HG03066 (cell line): Measurements from ENCODE around the gene PKMYT1.

Source experiments
- ATAC-seq: cut with Tn5 transposase; IDR thresholded peaks from one replicate; pipeline ENCODE4 v1.9.1; 2021; ENCODE audit warnings: low read depth; ENCODE audit not compliant: unreplicated experiment

The PKMYT1 gene

DNA sequence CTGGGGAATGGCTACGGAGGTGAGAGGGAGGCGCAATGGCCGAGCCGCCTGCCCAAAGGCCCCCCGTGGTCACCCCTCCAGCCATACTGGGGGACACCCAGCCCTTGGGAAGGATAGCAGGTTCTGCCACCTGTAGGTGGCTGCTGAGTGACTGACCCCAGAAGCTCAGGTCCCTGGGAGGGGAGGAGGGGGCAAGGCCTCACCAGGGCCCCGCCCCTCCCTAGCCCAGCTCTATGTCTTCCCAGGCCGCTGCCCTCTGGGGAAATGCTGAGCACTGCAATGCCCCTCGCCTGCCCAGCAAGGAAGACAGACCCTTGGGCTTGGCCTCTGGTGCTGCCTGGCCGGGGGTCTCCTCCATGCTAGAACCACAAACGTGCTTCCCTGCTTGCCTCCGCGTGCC, 21.1 kb upstream of the PKMYT1 start:
- ATAC-seq = no peak

DNA sequence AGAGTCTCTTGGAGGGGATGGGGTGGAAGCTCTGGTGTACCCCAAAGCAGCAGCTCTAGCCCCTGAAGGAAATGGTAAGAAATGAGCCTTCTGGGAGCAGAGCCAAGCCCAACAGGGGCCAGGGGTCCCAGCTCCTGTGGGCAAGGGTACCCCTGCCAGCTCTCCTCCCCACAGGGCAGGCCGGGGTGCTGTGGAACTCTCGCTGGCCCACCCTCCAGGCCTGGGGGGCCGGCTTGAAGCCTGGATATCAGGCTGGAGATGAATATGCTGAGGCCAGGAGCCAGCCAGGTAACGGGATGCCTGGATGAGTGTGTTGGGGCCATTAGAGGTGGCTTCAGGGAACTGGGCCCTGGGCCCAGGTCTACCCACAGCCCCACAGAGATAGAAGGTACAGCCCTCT, 20.3 kb upstream of the PKMYT1 start:
- no peak for ATAC-seq

DNA sequence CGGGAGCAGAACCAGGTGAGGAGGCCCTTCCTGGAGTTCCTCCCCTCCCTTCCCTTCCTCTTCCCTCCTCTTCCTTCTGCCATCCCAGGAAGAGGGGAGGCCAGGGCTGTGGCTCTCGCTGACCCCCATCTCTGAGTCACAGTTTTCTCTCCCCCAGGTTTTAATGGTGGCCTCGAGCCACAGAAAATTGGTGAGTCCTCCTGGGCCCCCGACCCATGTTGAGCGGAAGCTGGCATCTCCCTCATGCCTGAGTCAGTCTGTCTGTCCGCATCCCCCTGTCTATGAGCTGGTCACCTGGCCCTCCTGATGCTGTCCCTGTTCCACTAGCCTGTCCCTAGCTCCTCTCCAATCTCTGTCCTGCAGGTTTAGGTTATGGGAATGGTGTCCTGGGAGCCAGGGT, 19.7 kb upstream of the PKMYT1 start:
- no peak for ATAC-seq

DNA sequence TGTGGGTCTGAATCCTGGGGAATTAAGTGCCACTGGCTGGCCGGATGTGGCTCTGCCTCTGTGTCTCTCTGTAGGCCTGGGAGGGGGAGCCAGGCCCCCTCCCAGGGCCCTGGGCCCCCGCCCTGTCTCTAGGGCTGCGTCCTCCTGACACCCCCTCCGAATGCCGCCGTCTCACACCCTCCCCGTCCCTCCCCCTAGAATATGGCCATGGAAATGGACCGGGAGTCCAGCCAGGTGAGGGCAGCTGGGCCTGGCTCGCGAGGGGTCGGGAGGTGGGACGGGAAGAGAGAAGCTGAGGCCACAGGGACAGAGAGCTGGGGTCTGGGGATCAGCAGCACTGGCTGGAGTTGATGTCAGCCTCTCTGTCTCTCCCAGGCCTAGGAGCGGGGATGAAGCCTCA, 16.1 kb upstream of the PKMYT1 start:
- no peak for ATAC-seq

DNA sequence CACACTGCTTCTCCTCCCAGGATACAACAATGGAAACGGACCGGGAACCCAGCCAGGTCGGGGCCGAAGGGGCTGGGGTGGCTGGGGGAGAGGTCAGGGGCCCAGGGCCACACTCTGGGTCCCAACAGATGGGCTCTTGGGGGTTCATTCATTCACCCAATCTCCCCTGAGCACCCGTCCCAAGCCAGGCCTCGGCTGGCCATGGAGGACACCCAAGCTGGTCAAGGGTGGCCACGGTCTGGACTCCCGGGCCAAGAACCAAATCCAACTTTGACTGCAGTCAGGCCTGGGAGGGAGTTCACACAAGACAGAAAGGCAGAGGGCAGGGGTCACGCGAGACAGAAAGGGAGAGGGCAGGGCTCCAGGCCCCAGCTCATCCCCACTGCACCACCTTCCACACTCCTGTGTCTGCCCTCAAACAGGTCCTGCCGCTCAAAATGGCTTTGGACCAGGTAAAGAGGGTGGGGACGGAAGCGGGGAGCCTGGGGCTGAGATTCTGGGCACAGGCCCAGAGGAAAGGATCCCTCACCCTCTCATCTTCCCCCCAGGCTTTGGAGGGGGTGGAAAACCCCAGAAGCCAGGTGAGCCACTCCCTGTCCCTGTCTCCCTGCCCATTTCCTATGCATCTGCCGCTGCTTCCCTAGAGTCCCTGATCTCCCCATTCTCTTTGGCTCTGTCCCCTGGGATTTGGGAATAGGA, 12.3 kb upstream of the PKMYT1 start:
- no peak for ATAC-seq

DNA sequence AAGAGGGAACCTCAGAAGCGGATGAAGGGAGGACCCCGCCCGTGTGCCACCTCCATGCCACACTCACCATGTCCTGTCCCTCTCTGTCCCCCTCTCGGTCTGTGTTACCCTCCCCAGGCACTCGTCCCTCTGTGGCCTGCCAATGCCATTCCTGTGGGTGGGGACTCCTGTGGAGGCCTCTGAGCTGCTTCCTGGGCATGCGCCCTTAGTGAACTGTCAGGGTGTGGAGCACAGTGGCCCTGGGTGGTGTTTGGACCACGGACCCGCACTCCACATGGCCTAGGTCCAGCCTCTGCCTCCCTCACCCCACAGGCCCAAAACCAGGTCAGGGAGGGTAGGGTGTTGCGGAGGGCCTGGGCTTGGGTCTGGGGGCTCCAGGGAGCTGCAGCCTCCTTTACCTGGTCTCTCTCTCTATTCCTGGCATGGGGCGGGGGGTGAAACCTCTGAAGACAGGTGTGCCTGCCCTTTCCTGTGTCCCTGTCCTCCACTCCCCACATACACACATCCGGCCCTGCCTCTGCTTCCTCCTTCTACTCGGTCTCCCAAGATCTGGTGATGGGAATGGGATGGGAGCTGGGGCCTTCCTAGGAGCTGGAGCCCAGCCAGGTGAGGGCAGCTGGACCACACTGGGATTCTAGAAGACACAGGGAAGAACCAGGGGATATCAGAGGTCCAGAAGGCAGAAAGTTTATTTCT, 11.5 kb upstream of the PKMYT1 start:
- no peak for ATAC-seq

DNA sequence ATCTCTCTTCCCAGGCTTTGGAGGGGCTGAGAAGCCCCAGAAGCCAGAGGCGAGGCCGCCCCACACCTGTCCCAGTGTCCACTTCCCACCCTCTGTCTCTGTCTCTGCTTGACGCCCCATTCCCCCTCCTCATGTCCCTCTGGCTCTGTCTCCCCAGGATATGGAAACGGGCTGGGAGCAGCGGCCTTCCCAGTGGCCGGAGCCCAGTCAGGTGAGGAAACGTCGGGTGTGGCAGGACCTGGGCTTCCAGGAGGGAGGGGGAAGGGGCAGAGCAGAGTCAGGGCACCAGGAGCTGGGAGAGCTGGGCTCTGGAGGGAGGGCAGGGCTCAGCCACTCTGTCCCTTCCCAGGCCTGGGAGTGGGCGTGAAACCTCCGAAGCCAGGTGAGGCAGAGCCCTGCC, 10.6 kb upstream of the PKMYT1 start:
- ATAC-seq = no peak

DNA sequence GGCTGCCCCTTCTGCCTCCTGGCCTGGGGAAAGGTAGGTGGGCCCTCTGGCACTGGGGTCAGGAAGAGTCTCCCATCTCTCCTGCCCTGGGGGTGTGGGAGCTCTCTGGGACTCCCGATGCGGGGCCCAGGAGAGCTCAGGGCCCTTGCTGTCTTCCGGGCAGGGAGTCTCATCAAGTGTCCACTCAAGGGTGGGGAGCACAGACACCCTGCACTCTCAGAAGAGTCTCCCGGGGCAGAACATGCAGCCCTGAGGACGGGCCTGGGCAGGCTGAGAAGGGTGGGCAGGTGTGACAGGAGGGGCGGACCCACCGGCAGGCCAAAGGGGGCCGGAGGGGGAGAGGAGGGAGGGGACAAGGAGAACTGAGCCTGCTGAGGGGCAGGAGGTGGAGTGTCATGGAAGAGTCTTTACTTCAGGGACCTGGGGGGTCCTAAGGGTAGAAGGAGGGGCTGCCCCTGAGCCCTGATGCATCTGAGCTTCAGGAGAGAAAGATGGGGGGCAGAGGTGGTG, 8.4 kb upstream of the PKMYT1 start:
- no peak for ATAC-seq

DNA sequence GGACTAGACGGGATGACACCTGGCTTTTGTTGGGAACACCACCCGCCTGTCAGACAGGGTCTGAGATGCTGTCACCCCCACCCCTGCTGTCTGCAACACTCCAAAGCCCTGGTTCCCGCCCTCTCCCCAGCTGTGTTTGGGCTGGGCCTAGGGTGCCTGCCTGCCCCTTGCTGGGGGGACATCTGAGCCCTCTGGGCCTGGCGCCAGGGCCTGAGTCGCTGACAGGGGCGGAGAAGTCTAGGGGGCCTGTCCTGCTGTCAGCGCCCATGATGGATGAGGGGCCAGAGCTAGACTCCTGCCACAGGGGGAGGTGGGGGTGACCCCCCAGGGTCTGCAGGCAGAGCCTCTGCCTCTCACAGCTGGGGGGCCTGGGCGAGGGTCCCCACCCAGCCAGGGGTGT, 7.6 kb upstream of the PKMYT1 start:
- no peak for ATAC-seq

DNA sequence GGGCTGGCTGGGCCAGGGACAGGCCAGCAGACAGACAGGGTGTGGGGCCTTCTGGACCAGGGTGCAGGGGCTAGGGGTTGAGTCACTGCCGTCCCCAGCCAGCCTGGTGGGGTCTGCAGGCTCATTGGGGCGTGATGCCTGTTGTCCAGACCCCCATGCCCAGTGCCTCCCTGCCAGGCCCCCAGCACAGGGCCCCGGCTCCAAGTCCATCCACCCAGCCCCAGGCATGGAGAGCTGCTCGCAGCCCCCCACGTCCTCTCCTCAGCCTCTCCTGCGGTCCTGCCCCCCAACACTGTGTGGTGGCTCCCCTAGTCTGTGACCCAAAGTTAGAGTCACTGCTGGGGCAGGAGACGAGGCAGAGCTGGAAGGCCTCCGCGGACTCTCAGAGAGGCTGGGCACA, 7.0 kb upstream of the PKMYT1 start:
- ATAC-seq = no peak

DNA sequence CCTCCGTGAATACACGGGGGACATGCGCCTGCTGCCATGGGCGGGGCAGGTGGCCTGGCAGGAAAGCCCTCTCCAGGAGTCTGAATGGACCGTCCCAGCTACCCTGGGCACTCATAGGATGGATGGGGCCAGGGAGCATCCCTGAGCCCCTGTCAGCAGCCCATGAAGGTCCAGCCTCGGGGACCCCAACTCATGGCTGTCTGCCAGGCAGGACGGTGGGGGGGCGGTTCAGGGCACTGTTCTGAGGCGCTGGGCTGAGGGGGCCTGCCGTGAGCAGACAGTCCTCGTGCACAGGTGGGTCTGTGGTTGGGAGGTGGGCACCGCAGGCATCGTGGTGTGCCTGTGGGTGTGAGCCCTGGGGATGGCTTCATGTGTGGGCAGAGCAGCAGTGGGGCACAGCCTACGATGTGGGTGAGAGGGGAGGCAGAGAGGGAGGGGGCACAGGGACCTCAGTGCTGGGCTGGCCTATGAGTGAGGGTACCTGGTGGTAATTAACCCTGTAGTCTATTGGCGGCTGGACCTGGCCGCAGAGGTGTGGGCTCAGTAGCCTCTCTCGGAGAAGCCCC, 6.5 kb upstream of the PKMYT1 start:
- ATAC-seq = no peak

DNA sequence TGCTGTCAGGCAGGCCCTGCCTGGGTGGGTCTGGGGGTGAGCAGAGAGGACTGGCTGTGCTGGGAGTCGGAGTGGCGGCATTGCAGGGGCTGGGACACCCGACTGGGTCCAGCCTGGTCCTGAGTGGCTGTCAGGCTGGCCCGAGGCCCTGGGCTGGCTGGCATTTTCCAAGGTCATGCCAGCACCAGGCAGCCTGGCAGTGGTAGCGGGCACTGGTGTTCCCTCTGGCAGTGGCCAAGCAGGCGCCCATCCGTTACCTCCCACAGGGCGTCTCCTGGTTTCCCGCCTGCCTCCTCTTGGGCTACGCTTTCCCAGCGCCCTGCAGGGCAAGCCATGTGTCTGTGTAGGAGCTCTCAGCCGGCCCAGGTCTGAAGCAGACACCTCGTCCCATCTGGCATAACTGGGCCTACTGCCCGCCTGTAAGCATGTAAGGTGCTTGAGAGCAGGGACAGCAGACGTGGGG, 5.7 kb upstream of the PKMYT1 start:
- ATAC-seq = no peak

DNA sequence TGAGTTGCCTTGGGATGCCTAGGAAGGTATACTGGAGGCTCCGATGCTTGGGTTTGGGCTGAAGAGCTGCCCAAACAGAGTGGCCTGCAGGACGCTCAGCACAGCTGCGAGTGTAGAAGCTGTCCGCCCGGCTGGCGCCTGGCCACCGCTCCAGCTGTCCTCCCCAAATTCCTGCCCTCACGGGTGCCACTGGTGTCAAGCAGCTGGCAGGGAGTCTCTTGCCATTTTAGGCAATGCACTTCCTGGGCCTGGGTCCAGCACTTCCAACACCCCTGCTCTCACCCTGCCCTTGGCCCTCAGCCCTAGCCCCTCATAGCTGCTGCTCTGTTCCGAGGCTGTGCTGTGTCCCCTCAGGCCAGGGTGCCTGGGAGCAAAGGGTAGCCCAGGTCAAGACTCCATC, 5.2 kb upstream of the PKMYT1 start:
- ATAC-seq = no peak

DNA sequence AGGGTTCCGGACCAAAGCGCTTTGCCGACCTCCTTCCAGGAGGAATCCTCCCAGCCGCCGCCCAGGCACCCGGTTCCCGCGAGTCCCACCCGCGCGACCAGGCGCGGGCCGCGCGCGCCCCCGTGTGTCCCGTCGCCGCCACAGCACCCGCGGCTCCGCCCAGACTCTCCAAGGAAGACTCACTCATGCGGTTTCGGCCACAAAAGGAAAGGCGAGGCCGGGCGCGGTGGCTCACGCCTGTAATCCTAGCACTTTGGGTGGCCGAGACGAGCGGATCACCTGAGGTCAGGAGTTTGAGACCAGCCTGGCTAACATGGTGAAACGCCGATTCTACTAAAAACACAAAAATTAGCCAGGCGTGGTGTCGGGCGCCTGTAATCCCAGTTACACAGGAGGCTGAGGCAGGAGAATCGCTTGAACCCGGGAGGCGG, 3.5 kb upstream of the PKMYT1 start:
- no peak for ATAC-seq

DNA sequence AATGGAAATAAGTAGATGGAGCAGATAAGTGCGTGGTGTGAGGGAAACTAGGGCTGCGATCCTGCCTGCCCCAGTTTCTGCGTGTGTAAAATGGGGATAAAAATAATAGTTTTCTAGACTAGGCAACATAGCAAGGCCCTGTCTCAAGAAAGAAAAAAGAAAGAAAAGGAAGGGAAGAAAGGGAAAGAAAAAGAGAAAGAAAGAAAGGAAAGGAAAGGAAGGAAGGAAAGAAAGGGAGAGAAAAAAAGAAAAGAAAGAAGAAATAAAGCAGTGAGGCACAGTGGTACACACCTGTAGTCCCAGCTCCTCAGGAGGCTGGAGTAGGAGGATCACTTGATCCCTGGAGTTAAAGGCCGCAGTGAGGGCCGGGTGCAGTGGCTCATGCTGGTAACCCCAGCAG, 2.2 kb upstream of the PKMYT1 start:
- no peak for ATAC-seq

DNA sequence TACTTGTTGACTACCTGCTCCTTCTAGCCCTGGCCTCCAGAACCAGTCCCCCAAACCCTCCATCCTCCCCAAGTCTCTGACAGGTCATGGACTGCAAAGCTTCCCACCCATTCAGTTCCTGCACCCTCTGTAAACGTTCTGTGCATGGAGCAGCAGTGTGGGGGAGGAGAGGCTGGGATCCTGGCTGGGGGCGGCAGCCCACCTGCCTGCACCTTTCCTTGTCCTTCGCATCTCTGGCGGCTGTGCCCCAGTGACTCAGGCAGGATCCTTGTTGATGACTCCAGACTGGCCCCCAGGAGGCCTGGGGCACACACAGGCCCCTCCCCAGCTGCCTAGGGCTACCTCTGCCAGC, 1.6 kb upstream of the PKMYT1 start:
- no peak for ATAC-seq

DNA sequence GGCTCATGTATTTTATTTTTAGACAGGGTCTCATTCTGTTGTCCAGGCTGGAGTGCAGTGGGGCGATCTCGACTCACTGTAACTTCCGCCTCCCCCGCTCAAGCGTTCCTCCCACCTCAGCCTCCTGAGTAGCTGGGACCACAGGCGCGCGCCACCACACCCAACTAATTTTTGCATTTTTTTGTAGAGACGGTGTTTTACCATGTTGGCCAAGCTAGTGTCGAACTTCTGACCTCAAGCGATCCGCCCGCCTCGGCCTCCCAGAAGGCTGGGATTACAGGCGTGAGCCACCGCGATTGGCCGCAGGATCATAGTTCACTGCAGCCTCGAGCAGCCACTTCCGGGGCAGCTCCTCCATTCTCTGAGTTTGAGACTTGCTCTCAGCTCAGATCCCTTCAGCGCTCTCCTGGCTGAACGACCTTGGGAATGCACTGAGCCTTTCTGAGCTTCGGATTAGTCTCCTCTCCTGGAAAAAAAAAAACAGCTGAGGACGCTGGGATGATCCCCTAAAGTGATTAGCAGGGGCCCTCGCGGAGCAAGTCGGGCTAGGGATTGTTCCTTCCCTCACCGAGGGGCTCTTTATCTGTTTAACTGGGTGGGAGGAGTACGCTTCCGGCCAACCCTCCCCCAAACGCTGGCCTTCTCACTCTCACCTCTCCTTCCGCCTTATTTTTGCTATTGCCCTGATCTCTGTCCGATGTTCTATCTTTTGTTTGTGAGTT, 1.1 kb upstream of the PKMYT1 start:
- no peak for ATAC-seq

DNA sequence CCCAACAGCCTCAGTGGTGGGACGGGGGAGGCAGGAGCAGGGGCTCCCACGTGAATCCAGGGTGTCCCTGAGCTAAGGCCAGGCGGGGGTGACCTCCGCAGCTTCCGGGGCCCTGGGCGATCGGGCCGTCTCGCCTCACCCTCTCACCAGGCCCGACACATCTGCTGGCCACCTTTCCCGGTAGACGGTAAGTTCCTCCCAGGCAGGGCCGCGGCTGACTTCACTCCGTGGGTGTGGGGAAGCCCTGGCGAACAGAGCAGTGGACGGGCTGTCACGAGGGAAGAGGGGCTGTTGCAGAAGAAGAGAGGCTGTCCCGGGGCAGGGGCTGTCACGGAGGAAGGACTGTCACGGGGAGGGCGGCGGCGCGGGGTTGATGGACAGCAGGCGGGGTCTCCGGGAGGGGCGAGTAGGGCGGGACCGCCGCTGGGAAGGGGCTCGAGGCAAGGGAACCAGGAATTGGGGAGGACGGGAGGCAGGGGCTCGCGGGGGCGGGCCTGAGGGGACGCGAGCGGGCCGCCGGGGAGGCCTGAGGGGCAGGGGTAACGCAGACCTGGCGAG, 498 bp downstream of the PKMYT1 start:
- ATAC-seq = no peak

DNA sequence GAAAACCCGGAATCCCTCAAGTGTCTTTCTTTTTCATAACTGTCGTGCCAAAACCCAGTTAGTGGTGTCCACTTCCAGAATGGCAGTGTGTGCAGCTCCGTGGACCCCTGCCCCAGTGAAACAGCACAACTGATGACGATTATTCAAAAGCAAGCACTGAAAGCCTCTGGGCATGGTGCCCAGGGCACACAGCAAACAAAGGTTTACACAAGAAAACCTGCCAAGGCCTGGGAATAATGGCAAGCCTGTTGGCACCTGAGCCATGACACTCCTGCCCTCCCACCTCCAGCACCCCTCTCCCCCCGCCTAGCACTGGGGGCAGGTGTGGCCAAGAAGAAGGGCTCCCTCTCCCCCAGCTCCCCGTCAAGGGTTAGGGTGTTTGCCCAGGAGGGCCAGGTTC, 2.8 kb downstream of the PKMYT1 start:
- ATAC-seq = no peak

DNA sequence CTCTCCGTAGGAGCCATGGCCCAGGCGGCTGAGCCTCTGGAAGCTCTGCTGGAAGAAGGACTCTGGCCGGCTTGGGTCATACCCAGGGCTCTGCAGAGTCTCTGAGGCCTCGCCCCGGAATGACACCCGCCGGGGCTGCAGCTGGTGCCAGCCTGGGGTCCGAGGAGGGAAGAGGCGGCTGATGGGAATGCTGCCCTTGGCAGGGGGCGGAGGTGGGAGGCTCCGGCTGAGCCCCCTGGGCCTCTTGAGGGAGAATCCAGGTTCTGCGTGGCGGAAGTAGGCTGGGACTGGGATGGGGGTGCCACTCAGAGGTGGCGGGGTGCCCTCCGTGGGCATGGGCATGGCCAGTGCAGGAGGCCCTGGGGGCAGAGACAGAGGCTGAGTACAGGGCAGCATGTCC, 3.6 kb downstream of the PKMYT1 start:
- no peak for ATAC-seq

DNA sequence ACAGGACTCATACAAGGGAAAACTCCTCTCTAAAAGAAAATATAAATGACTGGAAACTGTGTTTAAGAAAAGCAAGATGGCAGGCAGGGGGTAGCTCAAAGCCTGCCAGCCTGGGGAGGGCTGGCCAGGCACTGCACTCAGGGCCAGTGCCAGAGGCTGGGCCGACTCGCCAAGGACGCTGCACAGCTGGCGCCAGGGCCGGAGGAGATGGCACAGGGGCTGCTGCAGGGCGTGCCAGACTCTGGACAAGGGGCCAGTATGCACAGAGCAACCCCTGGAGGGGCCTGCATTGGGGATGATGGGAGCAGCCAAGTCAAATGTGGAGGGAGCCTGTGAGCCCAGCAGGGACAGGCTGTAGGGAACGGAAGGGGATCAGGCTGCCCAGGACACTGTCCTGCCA, 4.0 kb downstream of the PKMYT1 start:
- no peak for ATAC-seq
